GM12864 (cell line): Measurements from ENCODE around the gene SLC26A1.

ENCODE experiments used
- DNase-seq: peaks from one replicate; pipeline ENCODE4 v3.0.0-alpha.2; 2011; ENCODE audit warnings: low read depth
- H3K4me3 ChIP-seq: 2 replicates; pipeline ENCODE4 v1.5.1; 2011; ENCODE audit warnings: mild to moderate bottlenecking, low read depth, low read length, control low read depth
- CTCF ChIP-seq: IDR thresholded peaks from 2 replicates; pipeline ENCODE4 v1.5.1; 2011; ENCODE audit warnings: low read depth, mild to moderate bottlenecking, moderate library complexity, low read length, control low read depth, inconsistent platforms; ENCODE audit errors: missing control alignments

The SLC26A1 gene

GRCh38 chr4:1039493-1040343, 46.5 kb upstream of the SLC26A1 start:
- DNase-seq: no peak
- TF ChIP-seq CTCF: no peak
- no peak overlapping the region for H3K4me3 ChIP-seq

GRCh38 chr4:1038948-1039492, 45.8 kb upstream of the SLC26A1 start:
- no peak for DNase-seq
- H3K4me3 ChIP-seq: no peak overlapping the region
- TF ChIP-seq CTCF: no peak

- no peak overlapping the region for H3K4me3 ChIP-seq
- no peak for DNase-seq
- TF ChIP-seq CTCF: no peak
These were observed 44.0 kb upstream of the SLC26A1 start for GRCh38 chr4:1036976-1037810.

GRCh38 chr4:1036095-1036494, 42.9 kb upstream of the SLC26A1 start:
- no peak for TF ChIP-seq CTCF
- DNase-seq: no peak
- no peak overlapping the region for H3K4me3 ChIP-seq

GRCh38 chr4:1035510-1035909, 42.3 kb upstream of the SLC26A1 start:
- no peak for DNase-seq
- no peak overlapping the region for H3K4me3 ChIP-seq
- no peak for TF ChIP-seq CTCF

DNA sequence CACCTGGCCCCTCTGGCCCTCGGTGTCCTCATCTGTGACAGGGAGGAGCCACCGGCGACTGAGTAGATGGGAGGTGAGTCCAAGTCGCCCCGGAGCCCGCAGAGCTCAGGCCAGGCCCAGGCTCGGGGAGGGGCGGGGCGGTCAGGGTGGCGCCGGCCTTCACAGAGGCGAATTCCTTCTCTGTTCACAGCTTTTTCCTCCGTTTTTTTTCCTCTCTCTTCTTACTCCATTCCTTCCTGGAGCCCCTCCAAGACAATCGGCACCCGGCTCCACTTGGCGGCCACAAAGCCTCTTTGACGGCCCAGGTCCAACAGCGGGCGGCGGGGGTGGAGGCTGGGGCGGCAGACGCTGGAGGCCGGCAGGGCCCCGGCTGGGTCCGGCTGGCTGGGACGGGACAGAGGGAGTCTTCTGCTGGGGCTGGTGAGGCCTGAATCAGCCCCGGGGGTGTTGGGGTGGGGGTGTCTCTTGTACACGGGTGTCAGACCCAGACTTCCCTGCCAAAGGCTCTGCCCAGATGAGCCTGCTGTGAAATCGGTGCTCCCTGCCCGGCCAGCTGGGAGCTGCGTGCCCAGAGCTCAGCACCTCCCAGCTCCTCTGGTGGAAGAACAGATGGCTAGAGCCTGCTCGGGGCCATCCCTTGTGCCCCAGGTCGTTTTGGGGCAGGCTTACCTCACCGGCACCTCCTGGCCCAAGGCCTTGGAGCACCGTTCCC, 40.8 kb upstream of the SLC26A1 start:
- no peak for TF ChIP-seq CTCF
- DNase-seq: no peak
- H3K4me3 ChIP-seq: no peak overlapping the region
